K562 treated with DMSO at 1 percent for 4 hours (cell line): ENCODE results near the gene TUBA4B. TPM values are rescaled to one million over a fixed set of nuclear protein-coding genes. Genes with fewer than 3 reads are reported as not detected.

Experiments
- total RNA-seq: library from RNA; unstranded; fragments of 300-600 nt; gene quantifications from 2 replicates; pipeline ENCODE4 v1.2.3, GENCODE V29; 2022; ENCODE audit not compliant: insufficient read depth

TUBA4B gene
- total RNA-seq, result not detected in 2 replicates

GRCh38 chr2:219252900-219253752 lies at the start of gene TUBA4B:
TSS of gene TUBA4B (plus strand) at chr2:219253243. CDS start at chr2:219253408, 165 bp downstream.

GRCh38 chr2:219206328-219207133 lies 46.5 kb upstream of the TUBA4B start, which contains the start of gene ZFAND2B:
TSS of gene ZFAND2B (plus strand) at chr2:219206782. CDS start at chr2:219206988, 206 bp downstream.

GRCh38 chr2:219218732-219219701 lies 34.0 kb upstream of the TUBA4B start, which contains the start of gene ABCB6:
TSS of gene ABCB6 (minus strand) at chr2:219218958. CDS start at chr2:219218673, 285 bp downstream.

GRCh38 chr2:219229305-219230058 lies 23.6 kb upstream of the TUBA4B start, which contains the start of the genes ANKZF1 and ATG9A:
TSS of gene ANKZF1 (plus strand) at chr2:219229806. CDS start at chr2:219230258, 452 bp downstream.
TSS of gene ATG9A (minus strand) at chr2:219229636. CDS start at chr2:219228024, 1,612 bp downstream.

GRCh38 chr2:219245148-219245898 lies 7.7 kb upstream of the TUBA4B start, which contains the start of the genes GLB1L and STK16:
TSS of gene GLB1L (minus strand) at chr2:219245444. CDS start at chr2:219243573, 1,871 bp downstream.
TSS of gene STK16 (plus strand) at chr2:219245479. CDS start at chr2:219246000, 521 bp downstream.

GRCh38 chr2:219253753-219254589 lies 928 bp downstream of the TUBA4B start, which contains the start of gene TUBA4A:
TSS of gene TUBA4A (minus strand) at chr2:219253918. CDS start at chr2:219253858, 60 bp downstream.

GRCh38 chr2:219279151-219279915 lies 26.3 kb downstream of the TUBA4B start, which contains the start of gene DNAJB2:
TSS of gene DNAJB2 (plus strand) at chr2:219279366. CDS start at chr2:219279834, 468 bp downstream.

GRCh38 chr2:219309278-219309677 lies 56.2 kb downstream of the TUBA4B start, which contains the start of gene PTPRN:
TSS of gene PTPRN (minus strand) at chr2:219309401. CDS start at chr2:219309332, 69 bp downstream.

Other genes starting within 250 kb of the TUBA4B start
- not detected in 2 replicates for gene CFAP65, start 211.7 kb upstream of the TUBA4B start, total RNA-seq
- not detected in 2 replicates for gene IHH, start 192.3 kb upstream of the TUBA4B start, total RNA-seq
- 8.9 and 10.1 TPM in 2 replicates for gene NHEJ1, start 92.4 kb upstream of the TUBA4B start, total RNA-seq
- gene SLC23A3, start 83.2 kb upstream of the TUBA4B start, total RNA-seq, result not detected in 2 replicates
- gene CNPPD1, start 76.3 kb upstream of the TUBA4B start, total RNA-seq, result 48.8 and 50.1 TPM in 2 replicates
- gene RETREG2, start 75.0 kb upstream of the TUBA4B start, total RNA-seq, result 22.5 and 26.1 TPM in 2 replicates
- gene ZFAND2B, start 46.5 kb upstream of the TUBA4B start, total RNA-seq, result 33.3 and 35.6 TPM in 2 replicates
- gene ABCB6, start 34.3 kb upstream of the TUBA4B start, total RNA-seq, result 17.4 and 17.7 TPM in 2 replicates
- 28.0 and 42.6 TPM in 2 replicates for gene ATG9A, start 23.6 kb upstream of the TUBA4B start, total RNA-seq
- 24.8 and 29.7 TPM in 2 replicates for gene ANKZF1, start 23.4 kb upstream of the TUBA4B start, total RNA-seq
- 2.2 and 4.3 TPM in 2 replicates for gene GLB1L, start 7.8 kb upstream of the TUBA4B start, total RNA-seq
- 17.2 and 19.3 TPM in 2 replicates for gene STK16, start 7.8 kb upstream of the TUBA4B start, total RNA-seq
- 57.6 and 69.6 TPM in 2 replicates for gene TUBA4A, start 675 bp downstream of the TUBA4B start, total RNA-seq
- gene DNAJB2, start 26.1 kb downstream of the TUBA4B start, total RNA-seq, result 21.9 and 24.5 TPM in 2 replicates
- gene PTPRN, start 56.2 kb downstream of the TUBA4B start, total RNA-seq, result 0.53 and 2.8 TPM in 2 replicates
- gene RESP18, start 79.5 kb downstream of the TUBA4B start, total RNA-seq, result not detected in 2 replicates
- gene DNPEP, start 134.7 kb downstream of the TUBA4B start, total RNA-seq, result 53.4 and 54.1 TPM in 2 replicates
- gene DES, start 165.1 kb downstream of the TUBA4B start, total RNA-seq, result 23.8 and 34.9 TPM in 2 replicates
- 6.2 and 10.7 TPM in 2 replicates for gene SPEG, start 181.6 kb downstream of the TUBA4B start, total RNA-seq
- 133 and 151 TPM in 2 replicates for gene GMPPA, start 245.6 kb downstream of the TUBA4B start, total RNA-seq